Astrocyte of the cerebellum (primary cell): ENCODE measurements around the gene SMAGP.
A peak's percentile ranks its signal among the peaks of the same experiment; 100 is the strongest.
"Not testable (repeated sequence)": the region's sequence is repeated elsewhere in the genome, so short reads cannot be mapped to it uniquely, and the experiment has no call there.

Source experiments
- DNase-seq: peaks from one replicate; pipeline ENCODE4 v3.0.0-alpha.2; 2011; ENCODE audit warnings: low read depth
- H3K4me3 ChIP-seq: 2 replicates; pipeline ENCODE4 v1.5.1; 2011; ENCODE audit warnings: mild to moderate bottlenecking, low read depth, low read length, moderate library complexity
- CTCF ChIP-seq: IDR thresholded peaks from 2 replicates; pipeline ENCODE4 v1.5.1; 2012; ENCODE audit warnings: low read length, low read depth, moderate library complexity, mild to moderate bottlenecking; ENCODE audit errors: missing control alignments
- in situ Hi-C: cut with HindIII; loops from 2 replicates; pipeline ENCODE4 v1.10.0; 2017; ENCODE audit warnings: low sequenced_read_pairs

SMAGP gene

GRCh38 chr12:51270951-51271518, 820 bp upstream of the SMAGP start:
- DNase-seq = peak; percentile 51
- in situ Hi-C loops = no loop called here
- no peak for TF ChIP-seq CTCF
- peak overlapping the region; percentile 66 for H3K4me3 ChIP-seq

- in situ Hi-C loops = no loop called here
- H3K4me3 ChIP-seq = peak overlapping the region; percentile 66
- DNase-seq = no peak
- TF ChIP-seq CTCF = peak; percentile 29
Observed at GRCh38 chr12:51269174-51270066, 795 bp downstream of the SMAGP start.

GRCh38 chr12:51265024-51265423, 5.2 kb downstream of the SMAGP start:
- H3K4me3 ChIP-seq = no peak overlapping the region
- no peak for TF ChIP-seq CTCF
- no peak for DNase-seq
- in situ Hi-C loops = no loop called here

GRCh38 chr12:51264297-51264696, 5.9 kb downstream of the SMAGP start:
- DNase-seq = no peak
- no peak for TF ChIP-seq CTCF
- in situ Hi-C loops = no loop called here
- H3K4me3 ChIP-seq = no peak overlapping the region

- H3K4me3 ChIP-seq = no peak overlapping the region
- in situ Hi-C loops = no loop called here
- TF ChIP-seq CTCF = no peak
- DNase-seq = no peak
Observed at GRCh38 chr12:51263341-51263740, 6.9 kb downstream of the SMAGP start.

- H3K4me3 ChIP-seq = no peak overlapping the region
- in situ Hi-C loops = no loop called here
- DNase-seq = no peak
- TF ChIP-seq CTCF = peak; percentile 28
Observed at GRCh38 chr12:51262758-51263177, 7.4 kb downstream of the SMAGP start.

- DNase-seq, H3K4me3 ChIP-seq, in situ Hi-C loops: not testable (repeated sequence)
Observed at GRCh38 chr12:51259600-51259999, 10.6 kb downstream of the SMAGP start.
